Endometrium (tissue), 2 donors: ENCODE results near the gene GRIK4.
A peak's percentile ranks its signal among the peaks of the same experiment; 100 is the strongest.
"Not testable (repeated sequence)": the region's sequence is repeated elsewhere in the genome, so short reads cannot be mapped to it uniquely, and the experiment has no call there.

Source experiments
- FAIRE-seq: peaks from 2 replicates; lab custom pipeline; 2012; peaks lifted over from hg19 to GRCh38; lab: Jason Lieb, UNC
- donor health status: control.
- donor health status: control.

The GRIK4 gene, protein sequence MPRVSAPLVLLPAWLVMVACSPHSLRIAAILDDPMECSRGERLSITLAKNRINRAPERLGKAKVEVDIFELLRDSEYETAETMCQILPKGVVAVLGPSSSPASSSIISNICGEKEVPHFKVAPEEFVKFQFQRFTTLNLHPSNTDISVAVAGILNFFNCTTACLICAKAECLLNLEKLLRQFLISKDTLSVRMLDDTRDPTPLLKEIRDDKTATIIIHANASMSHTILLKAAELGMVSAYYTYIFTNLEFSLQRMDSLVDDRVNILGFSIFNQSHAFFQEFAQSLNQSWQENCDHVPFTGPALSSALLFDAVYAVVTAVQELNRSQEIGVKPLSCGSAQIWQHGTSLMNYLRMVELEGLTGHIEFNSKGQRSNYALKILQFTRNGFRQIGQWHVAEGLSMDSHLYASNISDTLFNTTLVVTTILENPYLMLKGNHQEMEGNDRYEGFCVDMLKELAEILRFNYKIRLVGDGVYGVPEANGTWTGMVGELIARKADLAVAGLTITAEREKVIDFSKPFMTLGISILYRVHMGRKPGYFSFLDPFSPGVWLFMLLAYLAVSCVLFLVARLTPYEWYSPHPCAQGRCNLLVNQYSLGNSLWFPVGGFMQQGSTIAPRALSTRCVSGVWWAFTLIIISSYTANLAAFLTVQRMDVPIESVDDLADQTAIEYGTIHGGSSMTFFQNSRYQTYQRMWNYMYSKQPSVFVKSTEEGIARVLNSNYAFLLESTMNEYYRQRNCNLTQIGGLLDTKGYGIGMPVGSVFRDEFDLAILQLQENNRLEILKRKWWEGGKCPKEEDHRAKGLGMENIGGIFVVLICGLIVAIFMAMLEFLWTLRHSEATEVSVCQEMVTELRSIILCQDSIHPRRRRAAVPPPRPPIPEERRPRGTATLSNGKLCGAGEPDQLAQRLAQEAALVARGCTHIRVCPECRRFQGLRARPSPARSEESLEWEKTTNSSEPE

DNA sequence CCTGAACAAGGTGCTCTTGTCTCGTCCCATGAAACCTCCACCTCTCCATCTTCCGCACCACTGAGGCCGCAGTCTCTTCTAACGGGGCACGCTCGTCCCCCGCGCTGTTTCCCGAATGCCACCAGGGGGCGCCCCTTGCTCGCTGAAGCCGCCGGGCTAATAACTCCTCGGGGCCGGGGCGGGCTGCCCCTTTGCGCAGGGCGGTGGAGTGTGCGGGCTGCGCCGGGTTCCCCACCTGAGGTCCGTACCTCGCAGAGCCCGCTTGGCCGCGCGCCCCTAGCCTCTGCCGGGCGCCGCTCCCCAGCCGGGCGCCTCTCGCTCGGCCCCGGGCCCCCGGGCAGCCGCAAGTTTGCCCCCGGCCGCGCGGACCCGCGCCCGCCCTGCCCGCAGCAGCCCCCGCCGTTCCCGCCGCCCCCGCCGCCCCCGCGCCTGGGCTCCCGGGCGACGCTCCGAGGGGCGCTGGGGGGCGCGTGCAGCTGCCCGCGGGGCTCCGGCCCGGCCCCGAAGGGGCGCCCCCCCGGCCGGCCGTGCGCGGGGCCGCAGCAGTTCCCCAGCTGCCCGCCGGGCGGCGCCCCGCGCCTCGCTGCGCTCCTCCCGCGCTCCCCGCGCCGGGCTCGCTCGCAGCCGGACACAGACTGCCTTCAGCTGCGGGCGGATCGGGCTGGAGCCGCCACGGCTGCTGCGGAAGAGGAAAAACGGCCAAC lies at the start of gene GRIK4:
TSS of gene GRIK4 (plus strand) at position 633 of the 704 bp plus-strand sequence. CDS start 148,571 bp downstream, outside the sequence.
- FAIRE-seq = no peak

DNA sequence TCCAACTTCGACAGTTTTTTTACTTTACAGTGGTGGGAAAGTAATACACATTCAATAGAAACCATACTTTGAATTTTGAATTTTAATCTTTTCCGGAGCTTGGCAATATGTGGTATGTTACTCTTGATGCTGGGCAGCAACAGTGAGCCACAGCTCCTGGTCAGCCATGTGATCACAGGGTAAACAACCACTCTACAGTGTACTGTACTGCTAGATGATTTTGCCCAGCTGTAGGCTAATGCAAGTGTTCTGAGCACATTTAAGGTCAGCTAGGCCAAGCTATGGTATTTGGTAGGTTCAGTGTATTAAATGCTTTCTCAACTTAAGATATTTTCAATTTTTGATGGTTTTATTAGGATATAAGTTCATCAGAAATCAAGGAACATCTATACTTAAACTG lies 48.7 kb upstream of the GRIK4 start:
- no peak for FAIRE-seq

DNA sequence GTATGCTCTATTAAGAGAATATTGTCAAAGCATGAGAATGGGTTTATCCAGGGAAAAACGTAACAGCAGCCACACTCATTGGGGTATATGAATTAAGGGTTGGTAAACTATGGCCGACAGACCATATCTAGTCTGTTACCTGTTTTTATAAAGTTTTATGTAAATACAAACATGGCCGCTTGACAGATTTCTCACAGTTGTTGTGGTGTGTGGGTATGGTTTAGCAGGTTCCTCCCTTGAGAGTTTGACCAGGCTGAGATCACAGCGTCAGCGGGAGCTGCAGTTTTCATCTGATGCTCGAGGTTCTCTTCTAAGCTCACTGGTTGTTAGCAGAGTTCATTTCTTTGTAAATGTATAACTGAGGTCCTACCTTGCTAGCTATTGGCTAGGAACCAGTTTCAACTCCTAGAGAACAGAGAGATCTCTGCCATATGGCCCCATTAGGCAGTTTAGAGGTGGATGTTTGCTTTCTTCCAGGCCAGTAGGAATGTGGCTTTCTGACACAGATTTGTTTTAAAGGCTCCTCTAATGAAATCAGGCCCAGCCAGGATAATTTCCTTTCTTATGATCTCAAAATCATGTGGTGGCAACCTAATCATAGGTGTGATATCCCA lies 45.5 kb upstream of the GRIK4 start:
- no peak for FAIRE-seq

DNA sequence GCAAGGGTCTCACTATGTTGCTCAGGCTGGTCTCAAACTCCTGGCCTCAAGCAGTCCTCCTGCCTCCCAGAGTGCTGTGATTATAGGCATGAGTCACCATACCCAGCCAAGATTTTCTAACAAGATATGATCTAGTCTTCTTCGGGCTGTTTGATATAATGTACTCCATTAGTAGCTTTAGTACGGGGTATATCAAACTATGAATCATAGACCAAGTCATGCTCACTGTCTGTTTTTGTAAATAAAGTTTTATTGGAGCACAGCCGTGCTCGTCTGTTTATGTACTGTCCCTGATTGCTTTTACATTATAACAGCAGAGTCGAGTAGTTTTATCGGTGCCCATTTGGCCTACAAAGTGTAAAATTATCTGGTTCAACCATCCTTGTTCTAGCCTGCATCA lies 43.9 kb upstream of the GRIK4 start:
- no peak for FAIRE-seq

DNA sequence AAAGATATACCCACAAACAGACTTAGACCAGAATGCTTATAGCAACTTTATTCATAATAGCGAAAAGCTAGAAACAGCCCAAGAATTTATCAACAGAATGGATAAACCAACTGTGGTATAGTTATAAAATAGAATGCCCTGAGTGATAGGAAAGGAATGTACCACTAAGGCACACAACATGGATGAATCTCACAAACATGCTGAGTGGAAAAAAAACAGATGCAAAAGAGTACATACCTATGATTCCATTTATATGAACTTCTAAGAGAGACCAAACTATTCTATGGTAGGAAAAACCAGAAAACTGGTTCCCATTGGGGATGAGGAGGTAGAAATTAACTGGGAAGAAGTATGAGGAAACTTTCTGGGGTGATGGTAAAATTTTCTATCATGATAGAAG lies 40.4 kb upstream of the GRIK4 start:
- no peak for FAIRE-seq

DNA sequence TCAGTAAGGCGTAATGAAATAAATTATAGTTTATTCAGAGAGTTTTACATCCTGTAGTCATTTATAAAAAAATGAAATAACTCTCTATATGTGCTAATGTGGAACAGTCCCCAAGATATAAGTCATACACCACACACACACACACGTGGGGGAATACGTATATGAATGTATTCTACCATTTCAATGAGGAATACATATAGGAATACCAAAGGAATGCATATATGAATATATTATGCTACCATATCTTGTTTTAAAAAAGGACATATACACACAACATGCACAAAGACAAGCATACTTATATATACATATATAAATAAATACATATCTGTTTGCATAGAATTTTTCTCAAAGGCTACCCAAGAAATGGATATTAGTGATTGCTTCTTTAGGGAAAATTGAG lies 39.6 kb upstream of the GRIK4 start:
- FAIRE-seq = no peak

DNA sequence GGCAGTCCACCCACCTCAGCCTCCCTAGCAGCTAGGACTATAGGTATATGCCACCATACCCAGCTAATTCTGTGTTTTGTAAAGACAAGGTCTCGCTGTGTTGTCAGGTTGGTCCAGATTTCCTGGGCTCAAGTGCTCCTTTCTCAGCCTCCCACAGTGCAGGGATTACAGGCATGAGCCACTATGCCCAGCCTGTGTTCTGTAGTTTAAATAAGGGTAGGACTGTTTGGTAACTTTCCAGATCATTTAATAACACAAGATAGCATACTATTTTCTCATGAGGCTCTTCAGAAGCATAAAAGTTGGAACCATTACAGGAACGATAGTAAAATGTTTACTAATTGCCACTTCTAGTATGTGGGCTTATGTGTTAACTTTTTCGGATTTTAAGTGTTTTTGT lies 38.0 kb upstream of the GRIK4 start:
- no peak for FAIRE-seq

DNA sequence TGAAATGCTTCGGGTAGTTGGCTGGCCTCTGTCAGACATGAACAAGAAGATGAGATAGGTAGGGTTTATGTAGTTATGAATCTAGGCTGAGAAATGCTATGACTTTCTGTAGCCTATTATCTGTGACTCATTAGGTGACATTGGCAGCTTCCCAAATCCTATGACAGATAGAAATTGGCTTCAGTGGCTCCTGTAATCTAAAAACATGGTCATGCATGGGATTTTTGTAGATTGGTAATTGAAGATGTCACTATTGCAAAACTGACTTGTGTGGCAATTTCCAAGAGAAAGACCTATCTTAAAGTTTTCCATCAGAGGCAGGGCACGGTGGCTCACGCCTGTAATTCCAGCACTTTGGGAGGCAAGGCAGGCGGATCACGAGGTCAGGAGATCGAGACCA lies 29.4 kb upstream of the GRIK4 start:
- no peak for FAIRE-seq

DNA sequence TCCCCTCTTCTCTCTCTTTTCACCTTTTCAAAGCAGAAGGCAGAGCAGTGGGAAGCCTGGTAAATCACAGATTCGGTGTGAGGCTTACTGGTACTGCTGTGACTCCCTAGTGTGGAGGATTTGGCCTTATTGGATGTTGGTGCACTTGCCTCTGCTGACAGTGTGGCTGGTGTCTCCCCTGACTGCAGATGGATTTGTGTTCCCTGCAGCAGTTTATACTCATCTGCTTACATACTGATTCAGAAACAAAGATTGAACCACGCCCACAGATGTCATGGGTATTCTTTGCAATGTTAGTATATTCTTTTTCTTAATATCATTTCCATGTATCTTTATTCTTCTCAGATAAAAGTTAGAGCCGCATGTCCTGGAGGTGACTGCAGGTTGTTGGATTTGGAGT lies 26.8 kb upstream of the GRIK4 start:
- no peak for FAIRE-seq

DNA sequence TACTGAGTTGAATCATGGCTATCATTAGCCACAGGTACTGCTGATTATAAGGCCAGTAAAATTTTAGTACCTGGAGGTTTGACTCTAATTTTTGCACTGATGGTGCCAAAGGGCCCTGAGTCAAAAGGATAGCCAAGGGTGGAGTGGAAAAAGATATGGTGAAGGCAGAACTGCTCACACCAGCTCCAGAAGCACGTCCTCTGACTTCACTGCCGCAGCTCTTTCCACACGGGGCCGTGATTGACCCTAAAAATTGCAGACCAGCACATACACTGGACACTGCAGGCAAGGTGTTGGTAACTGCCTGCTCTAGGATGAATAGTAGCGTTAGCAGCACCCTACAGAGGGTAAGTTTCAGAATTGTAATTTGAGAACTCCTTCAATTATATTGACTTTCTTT lies 25.4 kb upstream of the GRIK4 start:
- no peak for FAIRE-seq

DNA sequence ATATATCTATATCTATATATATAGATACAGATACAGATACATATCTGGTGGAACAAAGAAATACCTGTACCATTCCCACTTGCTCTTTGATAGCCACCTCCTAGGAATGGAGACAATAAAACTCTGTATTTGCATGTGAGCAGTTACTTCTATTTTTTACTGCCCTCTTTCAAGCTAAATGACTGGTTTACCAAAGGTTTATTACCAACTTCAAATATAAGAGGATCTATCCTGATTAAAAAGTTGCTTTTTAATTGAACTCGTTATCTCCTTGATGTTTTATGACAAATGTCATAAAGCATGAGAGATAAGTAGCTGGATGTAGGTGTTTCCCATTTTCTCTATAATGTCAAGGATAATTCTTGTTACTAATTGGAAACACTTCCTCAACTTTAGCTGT lies 21.7 kb upstream of the GRIK4 start:
- no peak for FAIRE-seq

DNA sequence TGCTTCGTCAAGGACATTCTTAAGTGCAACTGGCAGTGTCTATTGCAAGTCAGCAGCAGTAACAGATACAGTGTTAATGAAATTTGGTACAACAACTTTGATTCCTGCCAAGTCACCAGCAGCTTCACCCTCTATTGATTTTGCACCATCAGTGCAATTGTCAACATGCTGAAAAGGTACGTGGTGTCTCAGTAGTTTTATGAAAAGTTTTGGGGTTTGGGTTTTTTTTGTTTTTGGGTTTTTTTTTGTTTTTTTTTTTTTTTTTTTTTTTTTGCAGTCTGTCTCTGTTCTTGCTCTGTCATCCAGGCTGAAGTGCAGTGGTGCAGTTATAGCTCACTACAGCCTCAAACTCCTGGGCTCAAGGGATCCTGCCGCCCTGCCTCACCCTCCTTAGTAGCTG lies 19.1 kb upstream of the GRIK4 start:
- FAIRE-seq = no peak

DNA sequence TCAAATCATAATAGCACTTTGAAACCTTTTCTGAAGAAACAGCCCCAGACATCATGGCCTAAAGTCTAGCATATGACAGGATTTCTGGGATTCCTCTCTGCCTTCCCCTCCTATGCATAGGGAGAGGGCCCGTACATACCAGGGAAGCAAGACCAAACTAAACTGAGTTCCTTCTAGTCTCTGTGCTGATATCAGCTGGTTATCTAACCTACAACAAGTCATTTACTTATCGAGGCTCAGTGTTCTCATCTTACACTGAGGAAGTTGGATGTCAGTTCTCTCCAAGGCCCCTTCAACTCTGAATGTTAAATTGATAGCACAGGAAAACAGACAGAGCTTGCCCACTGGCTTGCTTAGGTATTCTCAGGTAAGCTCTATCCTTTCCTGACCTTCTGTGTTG lies 17.0 kb upstream of the GRIK4 start:
- no peak for FAIRE-seq

DNA sequence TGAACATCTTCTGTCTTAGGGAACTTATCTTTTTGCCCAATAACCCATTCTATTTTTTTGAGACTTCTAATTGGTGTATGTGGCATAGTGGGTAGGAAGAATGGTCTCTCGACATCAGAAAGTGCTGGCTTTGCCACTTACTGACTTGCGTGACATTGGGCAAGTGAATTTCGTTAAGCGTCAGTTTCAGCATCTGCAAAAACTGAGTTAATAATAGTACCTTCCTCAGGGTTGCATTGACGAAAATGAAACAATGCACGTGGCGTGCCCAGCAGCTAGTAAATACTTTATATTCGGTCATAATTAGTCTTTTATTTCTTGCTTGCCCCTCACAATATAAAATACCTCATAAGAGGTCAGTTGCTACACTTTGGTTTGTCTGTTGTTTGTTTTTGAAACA lies 12.5 kb upstream of the GRIK4 start:
- no peak for FAIRE-seq

DNA sequence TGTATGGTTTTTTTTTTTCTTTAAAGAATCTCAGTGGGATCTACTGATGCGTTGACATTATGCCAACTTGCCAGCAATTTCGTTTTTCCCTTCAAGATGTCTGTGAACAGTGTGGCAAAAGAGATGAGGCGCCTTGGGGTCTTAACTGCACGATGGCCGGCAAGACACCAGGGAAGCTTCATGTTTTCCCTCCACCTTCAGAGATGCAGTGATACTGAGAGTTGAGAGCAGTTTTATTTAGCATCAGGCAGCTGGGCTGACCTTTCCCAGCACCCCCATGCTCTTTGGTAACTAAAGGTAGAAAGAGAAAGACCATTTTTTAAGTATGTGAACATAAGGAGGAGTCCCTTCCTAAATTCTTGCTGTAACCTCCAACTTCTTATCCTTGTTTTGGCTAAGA lies 11.7 kb upstream of the GRIK4 start:
- no peak for FAIRE-seq

DNA sequence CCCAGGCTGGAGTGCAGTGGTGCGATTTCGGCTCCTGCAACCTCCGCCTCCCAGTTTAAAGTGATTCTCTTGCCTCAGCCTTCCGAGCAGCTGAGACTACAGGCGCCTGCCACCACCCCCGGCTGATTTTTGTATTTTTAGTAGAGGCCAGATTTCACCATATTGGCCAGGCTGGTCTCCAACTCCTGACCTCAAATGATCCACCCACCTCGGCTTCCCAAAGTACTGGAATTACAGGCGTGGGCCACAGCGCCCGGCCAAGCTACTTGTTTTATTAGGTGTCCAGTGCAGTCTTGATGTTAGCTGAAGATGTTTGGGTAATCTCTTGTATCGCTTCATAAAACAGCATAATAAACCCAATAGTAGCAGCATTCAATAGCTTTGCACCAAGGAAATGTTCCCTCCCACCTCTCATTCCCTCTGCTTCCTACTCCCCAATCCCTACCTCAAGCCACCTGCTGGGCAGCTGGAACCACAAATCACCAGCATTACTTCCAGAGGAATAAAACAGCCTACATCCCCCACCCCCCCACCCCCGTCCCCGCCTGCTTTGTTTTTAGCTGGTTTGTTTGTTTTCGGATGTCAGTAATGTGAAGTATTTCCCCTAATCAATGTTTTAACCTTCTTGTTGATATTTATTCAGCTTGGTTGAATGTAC lies 11.0 kb upstream of the GRIK4 start:
- no peak for FAIRE-seq

DNA sequence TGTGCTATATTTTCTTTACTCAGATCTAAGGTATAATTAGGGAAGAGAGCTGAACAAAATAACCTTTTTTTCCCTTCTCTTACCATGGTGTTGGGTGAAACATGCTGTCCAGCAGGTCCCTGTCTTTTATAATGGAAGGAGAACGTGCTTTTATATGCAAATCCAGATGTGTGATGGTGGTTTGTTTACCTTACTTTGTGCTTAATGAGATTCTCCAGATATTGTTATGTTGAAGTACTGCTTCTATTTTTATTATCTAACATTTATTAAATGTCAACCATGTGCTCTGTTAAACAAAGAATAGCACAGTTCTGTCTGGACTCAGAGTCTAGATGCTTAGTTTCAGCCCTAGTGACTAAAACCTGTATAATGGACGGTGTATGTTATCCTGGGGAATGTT lies 10.1 kb upstream of the GRIK4 start:
- peak; percentile 98 for FAIRE-seq

DNA sequence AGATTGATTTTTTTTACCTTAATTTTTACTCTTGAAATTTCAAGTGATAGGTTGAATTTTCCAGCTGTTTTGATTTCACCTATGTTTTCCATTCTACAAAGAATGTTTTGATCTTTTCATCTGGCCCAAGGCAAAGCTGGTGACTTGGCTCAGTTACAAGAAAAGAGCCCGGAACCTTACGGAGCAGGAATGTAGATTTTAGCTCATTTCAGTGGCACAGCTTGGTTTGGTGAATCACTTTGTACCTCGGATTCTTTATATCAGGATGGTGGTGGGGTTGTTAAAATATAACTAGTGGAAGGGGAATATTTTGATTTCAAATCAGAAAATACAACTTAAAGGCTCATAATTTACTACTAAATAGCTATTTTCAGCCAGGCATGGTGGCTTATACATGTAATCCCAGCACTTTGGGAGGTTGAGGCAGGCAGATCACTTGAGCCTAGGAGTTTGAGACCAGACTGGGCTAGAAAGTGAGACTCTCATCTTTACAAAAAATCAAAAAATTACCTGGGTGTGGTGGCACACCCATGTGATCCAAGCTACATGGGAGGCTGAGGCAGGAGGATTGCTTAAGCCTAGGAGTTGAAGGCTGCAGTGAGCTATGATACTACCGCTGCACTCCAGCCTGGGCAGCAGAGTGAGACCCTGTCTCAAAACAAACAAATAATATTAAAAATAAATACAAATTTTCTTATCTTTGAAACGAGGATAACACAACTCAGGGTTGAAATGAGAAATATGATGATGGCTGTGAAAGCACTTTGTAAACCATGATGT lies 9.4 kb upstream of the GRIK4 start:
- FAIRE-seq = no peak

DNA sequence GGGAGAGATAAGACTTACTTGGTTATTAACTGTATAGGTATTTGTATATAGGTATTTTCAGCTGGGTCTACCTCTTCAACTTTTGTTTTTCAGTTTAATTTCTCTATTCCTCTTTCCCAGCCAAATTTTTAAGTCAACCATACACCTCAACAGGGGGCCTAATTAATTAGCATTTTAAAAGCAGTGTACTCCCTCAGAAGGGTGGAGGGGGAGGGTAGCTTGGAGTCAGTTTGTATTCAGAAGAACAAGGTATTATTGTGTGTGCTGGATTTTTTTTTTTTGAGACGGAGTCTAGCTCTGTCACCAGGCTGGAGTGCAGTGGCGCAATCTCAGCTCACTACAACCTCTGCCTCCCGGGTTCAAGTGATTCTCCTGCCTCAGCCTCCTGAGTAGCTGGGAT lies 8.0 kb upstream of the GRIK4 start:
- not testable (repeated sequence) for FAIRE-seq

DNA sequence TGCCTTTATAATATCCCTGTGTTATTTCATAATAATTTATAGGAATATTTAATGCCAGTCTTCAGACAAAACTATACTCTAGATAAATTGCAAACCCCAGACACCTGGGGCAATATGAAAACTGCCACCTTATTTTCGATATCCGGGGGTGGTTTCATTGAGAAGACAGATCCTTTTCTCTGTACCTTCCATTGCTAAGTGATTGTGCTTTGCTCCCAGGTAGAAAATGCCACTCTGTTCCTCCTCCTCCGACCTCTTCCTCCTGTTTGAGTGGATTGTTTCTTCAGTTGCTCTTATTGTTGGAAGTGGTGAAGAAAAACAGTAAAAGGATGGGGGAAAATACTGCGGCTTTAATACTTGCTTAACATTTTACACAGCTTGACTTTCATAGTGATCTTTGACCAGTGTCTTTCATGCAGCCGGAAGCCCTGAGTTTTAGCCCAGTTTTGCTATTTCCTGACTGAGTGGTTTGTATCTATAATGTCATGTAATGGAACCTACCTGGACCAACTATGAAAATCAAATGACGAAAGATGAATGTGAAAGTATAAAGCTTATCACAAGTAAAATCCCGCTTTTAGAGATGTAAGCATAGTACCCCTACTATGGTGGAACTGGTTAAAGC lies 5.6 kb upstream of the GRIK4 start:
- no peak for FAIRE-seq
